HG03159 (cell line): ENCODE measurements around the gene IGSF6.
"Not testable (repeated sequence)": the region's sequence is repeated elsewhere in the genome, so short reads cannot be mapped to it uniquely, and the experiment has no call there.

ENCODE experiments used
- ATAC-seq: cut with Tn5 transposase; IDR thresholded peaks from one replicate; pipeline ENCODE4 v1.9.1; 2021; ENCODE audit warnings: mild to moderate bottlenecking, moderate library complexity; ENCODE audit not compliant: unreplicated experiment

IGSF6 gene

GRCh38 chr16:21630866-21631265 lies 21.5 kb downstream of the IGSF6 start:
- not testable (repeated sequence) for ATAC-seq

DNA sequence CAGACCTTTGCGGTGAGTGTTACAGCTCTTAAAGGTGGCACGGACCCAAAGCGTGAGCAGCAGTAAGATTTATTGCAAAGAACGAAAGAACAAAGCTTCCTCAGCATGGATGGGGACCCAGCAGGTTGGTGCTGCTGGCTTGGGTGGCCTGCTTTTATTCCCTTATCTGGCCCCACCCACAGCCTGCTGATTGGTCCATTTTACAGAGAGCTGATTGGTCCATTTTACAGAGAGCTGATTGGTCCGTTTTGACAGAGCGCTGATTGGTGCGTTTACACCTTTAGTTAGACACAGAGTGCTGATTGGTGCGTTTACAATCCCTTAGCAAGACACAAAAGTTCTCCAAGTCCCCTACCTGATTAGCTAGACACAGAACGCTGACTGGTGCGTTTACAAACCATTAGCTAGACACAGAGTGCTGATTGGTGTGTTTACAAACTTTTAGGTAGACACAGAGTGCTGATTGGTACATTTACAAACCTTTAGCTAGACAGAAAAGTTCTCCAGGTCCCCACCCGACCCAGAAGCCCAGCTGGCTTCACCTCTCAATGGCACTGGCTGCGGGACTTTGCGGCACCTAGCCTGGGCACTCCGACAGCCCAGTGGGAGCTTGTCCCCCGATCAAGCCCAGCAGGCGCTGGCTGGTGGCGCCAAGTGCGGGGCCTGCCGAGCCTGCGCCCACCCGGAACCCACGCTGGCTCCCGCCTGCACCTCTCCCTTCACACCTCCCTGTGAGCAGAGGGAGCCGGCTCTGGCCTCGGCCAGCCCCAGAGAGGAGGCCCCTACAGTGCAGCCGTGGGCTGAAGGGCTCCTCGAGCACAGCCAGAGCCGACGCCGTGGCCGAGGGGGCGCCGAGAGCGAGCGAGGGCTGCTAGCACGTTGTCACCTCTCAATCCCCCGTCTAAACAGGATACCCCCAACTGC lies 22.5 kb downstream of the IGSF6 start:
- not testable (repeated sequence) for ATAC-seq

- ATAC-seq, result no peak
Measured at GRCh38 chr16:21628772-21629171, 23.6 kb downstream of the IGSF6 start.

DNA sequence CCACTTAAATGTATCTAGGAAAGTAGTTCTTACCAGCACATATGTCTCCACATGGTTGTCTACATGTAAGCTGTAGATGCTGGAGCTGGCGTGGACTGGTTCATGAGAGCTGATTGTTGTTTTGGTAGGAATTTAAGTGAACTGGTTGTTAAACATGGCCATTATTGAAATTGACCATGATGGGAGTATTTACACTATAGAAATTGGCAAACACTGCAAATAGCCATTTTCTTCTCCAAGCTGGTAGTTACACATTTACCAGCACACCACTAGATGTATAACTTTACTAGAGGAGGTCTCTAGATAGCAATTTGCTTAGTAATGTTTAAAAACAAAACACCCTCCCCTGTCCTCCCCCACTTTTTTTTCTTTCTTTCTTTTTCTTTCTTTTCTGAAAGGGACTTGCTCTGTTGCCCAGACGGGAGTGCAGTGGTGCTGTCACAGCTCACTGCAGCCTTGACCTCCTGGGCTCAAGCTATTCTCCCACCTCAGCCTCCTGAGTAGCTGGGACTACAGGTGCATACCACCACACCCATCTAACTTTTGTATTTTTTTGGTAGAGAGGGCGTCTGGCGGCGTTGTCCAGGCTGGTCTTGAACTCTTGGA lies 24.2 kb downstream of the IGSF6 start:
- no peak for ATAC-seq

GRCh38 chr16:21626659-21627277 lies 25.6 kb downstream of the IGSF6 start:
- no peak for ATAC-seq

GRCh38 chr16:21625026-21625425 lies 27.4 kb downstream of the IGSF6 start:
- ATAC-seq, result no peak

GRCh38 chr16:21622545-21622944 lies 29.9 kb downstream of the IGSF6 start:
- ATAC-seq, result no peak

GRCh38 chr16:21620592-21620991 lies 31.8 kb downstream of the IGSF6 start:
- no peak for ATAC-seq

GRCh38 chr16:21619765-21620425 lies 32.5 kb downstream of the IGSF6 start:
- ATAC-seq, result no peak

GRCh38 chr16:21618281-21618680 lies 34.1 kb downstream of the IGSF6 start:
- ATAC-seq, result no peak

GRCh38 chr16:21617607-21618006 lies 34.8 kb downstream of the IGSF6 start:
- no peak for ATAC-seq

- ATAC-seq, result no peak
Measured at GRCh38 chr16:21614896-21615295, 37.5 kb downstream of the IGSF6 start.

DNA sequence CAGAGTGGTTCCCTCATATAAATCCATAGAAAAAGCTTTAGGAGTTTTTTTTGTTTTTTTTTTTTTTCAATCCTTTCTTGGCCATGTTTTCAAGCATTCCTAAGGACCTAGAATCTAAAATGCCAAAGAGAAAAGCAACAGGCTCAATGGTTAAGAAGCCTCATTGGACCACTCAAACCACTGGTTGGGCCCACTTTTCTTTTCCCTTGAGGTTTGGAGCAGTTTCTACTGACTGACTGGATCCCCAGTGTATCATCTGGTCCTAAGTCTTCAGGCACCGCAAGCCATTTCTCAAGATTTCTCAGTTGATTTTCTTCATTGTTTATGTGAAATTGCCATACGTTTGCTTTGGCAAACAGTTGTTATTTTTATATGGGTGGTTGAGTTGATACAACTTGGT lies 38.6 kb downstream of the IGSF6 start:
- no peak for ATAC-seq

- ATAC-seq, result no peak
Measured at GRCh38 chr16:21613361-21613760, 39.0 kb downstream of the IGSF6 start.

DNA sequence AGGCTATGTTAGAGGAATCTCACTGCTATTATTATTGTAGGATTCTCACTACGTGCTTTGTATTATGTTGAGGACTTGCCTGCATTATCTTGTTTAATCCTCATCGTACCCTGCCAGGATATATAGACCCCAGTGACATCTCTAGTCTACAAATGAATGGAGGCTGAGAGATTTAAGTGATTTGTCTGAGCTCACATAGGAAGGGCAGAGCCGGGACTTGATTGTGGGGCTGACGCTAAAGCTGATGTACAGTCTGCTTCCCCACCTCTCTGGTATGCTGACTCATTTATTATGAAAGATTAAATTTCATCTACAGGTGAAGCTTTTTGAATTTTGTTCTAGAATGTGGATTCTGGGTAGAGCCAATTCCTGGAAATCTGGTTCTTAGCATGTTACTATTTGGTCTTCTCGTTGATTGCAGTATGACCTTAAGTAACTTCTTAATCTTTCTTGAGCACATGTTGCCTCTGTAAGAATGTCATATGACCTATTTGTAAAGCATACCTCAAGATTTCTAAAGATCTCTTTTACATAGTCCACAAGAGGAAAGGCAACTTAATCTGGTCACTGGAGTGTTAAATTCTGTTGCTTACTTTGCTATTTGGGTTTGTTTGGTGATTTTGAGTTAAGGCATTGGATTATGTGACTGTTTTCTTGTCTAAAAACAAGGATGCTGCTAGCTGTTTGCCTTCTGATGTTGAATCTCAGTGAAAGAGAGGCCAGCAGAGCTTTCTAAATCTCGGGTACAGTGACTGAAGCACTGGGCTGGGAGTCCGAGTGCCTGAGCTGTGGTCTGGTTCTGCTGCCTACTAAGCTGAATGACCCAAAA lies 40.6 kb downstream of the IGSF6 start:
- ATAC-seq, result no peak

- ATAC-seq, result no peak
Measured at GRCh38 chr16:21611198-21611555, 41.2 kb downstream of the IGSF6 start.

GRCh38 chr16:21610766-21611165 lies 41.6 kb downstream of the IGSF6 start:
- no peak for ATAC-seq

GRCh38 chr16:21610006-21610544 lies 42.3 kb downstream of the IGSF6 start:
- ATAC-seq, result no peak

DNA sequence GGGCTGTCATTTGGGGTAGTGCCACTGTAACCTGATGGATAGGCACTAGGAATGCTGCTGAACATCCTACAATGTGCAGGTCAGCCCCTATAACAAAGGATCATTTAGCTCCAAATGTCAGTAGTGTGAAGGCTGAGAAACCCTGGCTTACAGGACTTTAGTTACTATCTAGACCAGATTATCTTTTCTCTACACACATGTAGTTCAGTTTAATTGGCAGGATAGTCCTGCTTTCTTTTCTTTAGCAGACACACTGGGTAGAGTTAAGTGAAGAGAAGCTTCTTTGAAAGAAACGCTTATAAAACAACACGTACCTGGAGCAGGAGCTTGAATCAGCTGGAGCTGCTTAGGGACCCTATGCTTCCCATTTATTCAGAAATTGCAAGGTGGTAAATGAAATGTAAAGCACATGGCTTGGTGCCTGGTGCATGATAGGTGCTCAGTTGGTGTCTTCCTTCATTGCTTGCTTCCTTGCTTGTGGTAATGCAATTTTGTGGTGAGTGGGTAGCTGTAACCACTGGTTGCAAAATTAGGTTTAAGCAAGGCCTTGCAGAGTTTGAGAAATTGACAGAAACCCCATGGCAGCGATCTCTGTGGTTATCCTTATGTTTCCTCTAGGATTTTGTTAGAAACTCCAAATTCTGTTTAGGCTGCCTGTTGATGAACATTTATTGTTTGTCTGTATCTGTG lies 43.6 kb downstream of the IGSF6 start:
- no peak for ATAC-seq

GRCh38 chr16:21605848-21606247 lies 46.6 kb downstream of the IGSF6 start:
- ATAC-seq, result not testable (repeated sequence)
